HUES6 (cell line): ENCODE results near the gene GUCY1A1.

ENCODE experiments used
- H3K27ac ChIP-seq: 2 replicates; pipeline ENCODE4 v1.7.0; 2013; ENCODE audit warnings: low read depth, mild to moderate bottlenecking, low read length, inconsistent platforms
- H3K27me3 ChIP-seq: 2 replicates; pipeline ENCODE4 v1.6.1; 2013; ENCODE audit warnings: low read length; ENCODE audit not compliant: control insufficient read depth, insufficient read depth
- H3K36me3 ChIP-seq: 2 replicates; pipeline ENCODE4 v1.6.1; 2013; ENCODE audit warnings: low read length; ENCODE audit not compliant: control insufficient read depth, insufficient read depth
- H3K4me1 ChIP-seq: 2 replicates; pipeline ENCODE4 v1.6.1; 2013; ENCODE audit warnings: low read length; ENCODE audit not compliant: control insufficient read depth, insufficient read depth
- H3K4me3 ChIP-seq: 2 replicates; pipeline ENCODE4 v1.5.1; 2013; ENCODE audit warnings: low read depth, low read length
- H3K9ac ChIP-seq: one replicate; pipeline ENCODE4 v1.6.1; 2013; ENCODE audit warnings: mild to moderate bottlenecking, low read length
- H3K9me3 ChIP-seq: 2 replicates; pipeline ENCODE4 v1.6.1; 2013; ENCODE audit warnings: low read depth, low read length; ENCODE audit not compliant: control insufficient read depth, insufficient read depth

Gene GUCY1A1, protein sequence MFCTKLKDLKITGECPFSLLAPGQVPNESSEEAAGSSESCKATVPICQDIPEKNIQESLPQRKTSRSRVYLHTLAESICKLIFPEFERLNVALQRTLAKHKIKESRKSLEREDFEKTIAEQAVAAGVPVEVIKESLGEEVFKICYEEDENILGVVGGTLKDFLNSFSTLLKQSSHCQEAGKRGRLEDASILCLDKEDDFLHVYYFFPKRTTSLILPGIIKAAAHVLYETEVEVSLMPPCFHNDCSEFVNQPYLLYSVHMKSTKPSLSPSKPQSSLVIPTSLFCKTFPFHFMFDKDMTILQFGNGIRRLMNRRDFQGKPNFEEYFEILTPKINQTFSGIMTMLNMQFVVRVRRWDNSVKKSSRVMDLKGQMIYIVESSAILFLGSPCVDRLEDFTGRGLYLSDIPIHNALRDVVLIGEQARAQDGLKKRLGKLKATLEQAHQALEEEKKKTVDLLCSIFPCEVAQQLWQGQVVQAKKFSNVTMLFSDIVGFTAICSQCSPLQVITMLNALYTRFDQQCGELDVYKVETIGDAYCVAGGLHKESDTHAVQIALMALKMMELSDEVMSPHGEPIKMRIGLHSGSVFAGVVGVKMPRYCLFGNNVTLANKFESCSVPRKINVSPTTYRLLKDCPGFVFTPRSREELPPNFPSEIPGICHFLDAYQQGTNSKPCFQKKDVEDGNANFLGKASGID

DNA sequence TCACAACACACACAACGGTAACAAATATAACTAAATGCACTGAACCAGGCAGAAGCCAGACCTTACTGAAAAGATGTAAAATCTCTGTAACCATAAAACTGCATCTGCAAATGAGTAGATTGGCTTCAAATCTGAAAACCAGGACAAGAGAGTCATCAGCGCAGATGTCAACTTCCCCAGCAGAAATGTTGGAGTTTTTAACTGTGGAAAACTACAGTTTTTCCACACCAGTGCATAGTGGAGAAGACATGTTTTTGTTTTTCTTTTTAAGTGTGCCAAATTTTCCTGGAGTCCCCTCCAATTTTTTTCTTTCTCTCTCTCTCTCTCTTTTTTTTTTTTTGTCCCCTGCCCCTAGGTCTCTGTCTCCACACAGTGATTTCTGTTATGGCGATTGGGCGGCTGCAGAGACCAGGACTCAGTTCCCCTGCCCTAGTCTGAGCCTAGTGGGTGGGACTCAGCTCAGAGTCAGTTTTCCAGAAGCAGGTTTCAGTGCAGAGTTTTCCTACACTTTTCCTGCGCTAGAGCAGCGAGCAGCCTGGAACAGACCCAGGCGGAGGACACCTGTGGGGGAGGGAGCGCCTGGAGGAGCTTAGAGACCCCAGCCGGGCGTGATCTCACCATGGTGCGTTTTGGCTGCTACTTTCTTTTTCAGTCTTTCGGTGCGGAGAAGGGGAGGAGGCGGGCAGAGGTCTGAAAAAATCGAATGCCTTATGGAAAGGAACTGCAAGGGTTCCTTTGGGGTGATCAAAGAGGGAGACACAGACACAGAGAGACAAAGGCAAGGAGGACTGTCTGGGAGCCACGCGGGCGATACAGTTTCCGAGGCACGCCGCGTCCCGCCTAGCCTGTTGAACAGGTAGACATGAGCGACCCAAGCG is at the start of gene GUCY1A1:
GUCY1A1 (plus strand) TSS at position 505 of the 878 bp plus-strand sequence. CDS start 30,020 bp downstream, outside the sequence.
- Histone ChIP-seq H3K4me3 (peak within 1 kb of the TSS; percentile 69), H3K27ac (no peak within 1 kb of the TSS), H3K4me1 (0 out of 2 replicates have a peak, but pooled peaks cover 6% of the 10 kb centered on the region), H3K9me3 (no peaks in the 10 kb centered on the region), H3K27me3 (peaks cover 97% of the 10 kb centered on the region), H3K36me3 (no peaks in the 10 kb centered on the region), H3K9ac (peak within 1 kb of the TSS; percentile 41)

DNA sequence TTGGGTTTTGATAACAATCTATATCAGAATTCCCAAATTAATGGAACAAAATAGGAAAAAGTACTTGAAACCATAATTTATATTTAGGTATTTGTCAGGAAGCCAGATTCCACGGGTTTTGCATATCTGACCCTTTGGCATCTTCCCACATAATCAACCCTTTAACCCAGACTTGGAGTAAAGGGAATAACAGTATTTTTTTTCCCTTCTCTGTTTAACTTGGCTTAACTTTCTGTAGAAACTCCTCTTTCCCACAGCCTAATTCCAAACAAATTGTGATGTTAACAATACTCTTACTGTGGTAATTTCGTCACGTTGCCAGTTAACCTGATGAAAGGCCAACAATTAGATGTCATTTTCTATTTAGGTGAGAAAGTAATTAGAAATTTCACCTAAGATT is 49.4 kb upstream of the GUCY1A1 start:
- Histone ChIP-seq H3K27me3 (no peaks in the 10 kb centered on the region), H3K4me3 (no peak overlapping the region), H3K27ac (no peak overlapping the region), H3K36me3 (no peaks in the 10 kb centered on the region), H3K9ac (no peak overlapping the region), H3K4me1 (no peaks in the 10 kb centered on the region), H3K9me3 (no peaks in the 10 kb centered on the region)

DNA sequence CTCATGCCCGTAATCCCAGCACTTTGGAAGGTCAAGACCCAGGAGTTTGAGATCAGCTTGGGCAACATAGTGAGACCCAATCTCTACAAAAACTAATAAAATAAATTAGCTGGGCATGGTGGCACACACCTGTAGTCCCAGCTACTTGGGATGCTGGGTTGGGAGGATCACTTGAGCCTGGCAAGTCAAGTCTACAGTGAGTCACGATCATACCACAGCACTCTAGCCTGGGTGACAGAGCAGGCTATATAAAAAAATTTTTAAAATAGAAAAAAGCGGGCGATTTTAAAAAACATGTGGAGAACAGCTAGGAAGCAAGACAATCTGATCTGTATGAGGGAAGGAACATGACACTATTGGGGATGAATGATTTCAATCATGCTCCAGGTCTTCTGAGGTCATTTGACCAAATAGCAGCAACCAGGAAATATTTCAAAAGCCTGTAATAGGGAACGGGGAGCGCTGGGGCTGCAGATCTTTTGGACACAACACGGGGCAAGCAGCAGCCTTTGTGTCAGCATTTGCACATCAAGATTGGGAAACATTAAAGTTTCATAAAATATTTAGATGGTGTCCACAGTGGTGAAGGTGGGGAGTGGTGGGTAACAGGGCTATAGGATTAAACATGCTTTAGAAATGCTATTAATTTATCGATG is 48.3 kb upstream of the GUCY1A1 start:
- Histone ChIP-seq H3K27ac (no peak overlapping the region), H3K4me1 (no peaks in the 10 kb centered on the region), H3K9me3 (no peaks in the 10 kb centered on the region), H3K9ac (no peak overlapping the region), H3K4me3 (no peak overlapping the region), H3K27me3 (no peaks in the 10 kb centered on the region), H3K36me3 (no peaks in the 10 kb centered on the region)

GRCh38 chr4:155620637-155621036 is 46.0 kb upstream of the GUCY1A1 start:
- H3K9me3 ChIP-seq, result no peaks in the 10 kb centered on the region
- no peaks in the 10 kb centered on the region for H3K4me1 ChIP-seq
- H3K4me3 ChIP-seq, result no peak overlapping the region
- H3K27ac ChIP-seq, result no peak overlapping the region
- no peaks in the 10 kb centered on the region for H3K27me3 ChIP-seq
- H3K9ac ChIP-seq, result no peak overlapping the region
- no peaks in the 10 kb centered on the region for H3K36me3 ChIP-seq

GRCh38 chr4:155624478-155624877 is 42.2 kb upstream of the GUCY1A1 start:
- no peaks in the 10 kb centered on the region for H3K4me1 ChIP-seq
- no peaks in the 10 kb centered on the region for H3K36me3 ChIP-seq
- no peak overlapping the region for H3K9ac ChIP-seq
- no peaks in the 10 kb centered on the region for H3K27me3 ChIP-seq
- H3K9me3 ChIP-seq, result no peaks in the 10 kb centered on the region
- H3K4me3 ChIP-seq, result no peak overlapping the region
- no peak overlapping the region for H3K27ac ChIP-seq

- Histone ChIP-seq H3K4me1 (no peaks in the 10 kb centered on the region), H3K9ac (no peak overlapping the region), H3K4me3 (no peak overlapping the region), H3K27me3 (no peaks in the 10 kb centered on the region), H3K9me3 (no peaks in the 10 kb centered on the region), H3K27ac (no peak overlapping the region), H3K36me3 (no peaks in the 10 kb centered on the region)
Observed at GRCh38 chr4:155626561-155626960, 40.1 kb upstream of the GUCY1A1 start.

- no peak overlapping the region for H3K4me3 ChIP-seq
- no peak overlapping the region for H3K9ac ChIP-seq
- H3K36me3 ChIP-seq, result no peaks in the 10 kb centered on the region
- H3K27ac ChIP-seq, result no peak overlapping the region
- H3K9me3 ChIP-seq, result no peaks in the 10 kb centered on the region
- H3K4me1 ChIP-seq, result no peaks in the 10 kb centered on the region
- H3K27me3 ChIP-seq, result no peaks in the 10 kb centered on the region
Observed at GRCh38 chr4:155629183-155629825, 37.3 kb upstream of the GUCY1A1 start.

- no peaks in the 10 kb centered on the region for H3K36me3 ChIP-seq
- no peaks in the 10 kb centered on the region for H3K9me3 ChIP-seq
- H3K4me1 ChIP-seq, result no peaks in the 10 kb centered on the region
- H3K27ac ChIP-seq, result no peak overlapping the region
- H3K27me3 ChIP-seq, result no peaks in the 10 kb centered on the region
- no peak overlapping the region for H3K9ac ChIP-seq
- H3K4me3 ChIP-seq, result no peak overlapping the region
Observed at GRCh38 chr4:155629956-155630355, 36.7 kb upstream of the GUCY1A1 start.

- Histone ChIP-seq H3K9me3 (no peaks in the 10 kb centered on the region), H3K4me3 (no peak overlapping the region), H3K27me3 (no peaks in the 10 kb centered on the region), H3K36me3 (no peaks in the 10 kb centered on the region), H3K9ac (no peak overlapping the region), H3K4me1 (no peaks in the 10 kb centered on the region), H3K27ac (no peak overlapping the region)
Observed at GRCh38 chr4:155632310-155632840, 34.3 kb upstream of the GUCY1A1 start.
